NCI-H2227 (cell line): ENCODE results near the gene SLC7A5.
A peak's percentile ranks its signal among the peaks of the same experiment; 100 is the strongest.
"Not testable (repeated sequence)": the region's sequence is repeated elsewhere in the genome, so short reads cannot be mapped to it uniquely, and the experiment has no call there.

Experiments used
- DNase-seq: peaks from one replicate; lab custom pipeline; 2025; ENCODE audit not compliant: unreplicated experiment; lab: John Stamatoyannopoulos, UW

The SLC7A5 gene

GRCh38 chr16:87862597-87863326 lies 6.5 kb downstream of the SLC7A5 start:
- DNase-seq, result not testable (repeated sequence)

GRCh38 chr16:87861300-87862099 lies 7.8 kb downstream of the SLC7A5 start:
- DNase-seq, result not testable (repeated sequence)

- DNase-seq, result peak; percentile 44
Measured at GRCh38 chr16:87860553-87861299, 8.6 kb downstream of the SLC7A5 start.

GRCh38 chr16:87858151-87858993 lies 10.9 kb downstream of the SLC7A5 start:
- not testable (repeated sequence) for DNase-seq

- no peak for DNase-seq
Measured at GRCh38 chr16:87856791-87857228, 12.5 kb downstream of the SLC7A5 start.

GRCh38 chr16:87855852-87856715 lies 13.2 kb downstream of the SLC7A5 start:
- DNase-seq, result no peak

GRCh38 chr16:87854907-87855683 lies 14.2 kb downstream of the SLC7A5 start:
- no peak for DNase-seq

- DNase-seq, result no peak
Measured at GRCh38 chr16:87854053-87854906, 15.0 kb downstream of the SLC7A5 start.

- DNase-seq, result peak; percentile 65
Measured at GRCh38 chr16:87853411-87854052, 15.8 kb downstream of the SLC7A5 start.

- DNase-seq, result no peak
Measured at GRCh38 chr16:87851601-87852000, 17.7 kb downstream of the SLC7A5 start.

GRCh38 chr16:87851141-87851587 lies 18.1 kb downstream of the SLC7A5 start:
- no peak for DNase-seq

GRCh38 chr16:87850009-87851006 lies 19.0 kb downstream of the SLC7A5 start:
- peak; percentile 61 for DNase-seq

- no peak for DNase-seq
Measured at GRCh38 chr16:87849419-87850008, 19.8 kb downstream of the SLC7A5 start.

- DNase-seq, result no peak
Measured at GRCh38 chr16:87848676-87849345, 20.5 kb downstream of the SLC7A5 start.
